Measurements from ENCODE around the gene COL25A1. TPM values are rescaled to one million over a fixed set of nuclear protein-coding genes. Genes with fewer than 3 reads are reported as not detected.
"Not testable (repeated sequence)": the region's sequence is repeated elsewhere in the genome, so short reads cannot be mapped to it uniquely, and the experiment has no call there.

The COL25A1 gene
- total RNA-seq, 4 donors from 2014 or later, result 0.06 to 0.53 (median 0.23) TPM

- TF ChIP-seq POLR2A (IDR thresholded peaks at IDR 0.05), result no peak
- TF ChIP-seq, protein P1, sequence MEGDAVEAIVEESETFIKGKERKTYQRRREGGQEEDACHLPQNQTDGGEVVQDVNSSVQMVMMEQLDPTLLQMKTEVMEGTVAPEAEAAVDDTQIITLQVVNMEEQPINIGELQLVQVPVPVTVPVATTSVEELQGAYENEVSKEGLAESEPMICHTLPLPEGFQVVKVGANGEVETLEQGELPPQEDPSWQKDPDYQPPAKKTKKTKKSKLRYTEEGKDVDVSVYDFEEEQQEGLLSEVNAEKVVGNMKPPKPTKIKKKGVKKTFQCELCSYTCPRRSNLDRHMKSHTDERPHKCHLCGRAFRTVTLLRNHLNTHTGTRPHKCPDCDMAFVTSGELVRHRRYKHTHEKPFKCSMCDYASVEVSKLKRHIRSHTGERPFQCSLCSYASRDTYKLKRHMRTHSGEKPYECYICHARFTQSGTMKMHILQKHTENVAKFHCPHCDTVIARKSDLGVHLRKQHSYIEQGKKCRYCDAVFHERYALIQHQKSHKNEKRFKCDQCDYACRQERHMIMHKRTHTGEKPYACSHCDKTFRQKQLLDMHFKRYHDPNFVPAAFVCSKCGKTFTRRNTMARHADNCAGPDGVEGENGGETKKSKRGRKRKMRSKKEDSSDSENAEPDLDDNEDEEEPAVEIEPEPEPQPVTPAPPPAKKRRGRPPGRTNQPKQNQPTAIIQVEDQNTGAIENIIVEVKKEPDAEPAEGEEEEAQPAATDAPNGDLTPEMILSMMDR (IDR thresholded peaks at IDR 0.05), result no peak
- DNase-seq, result no peak
- Histone ChIP-seq H3K4me3 (no peak overlapping the region), H3K36me3 (no peaks in the 10 kb centered on the region), H3K27ac (no peak overlapping the region), H3K9me3 (no peaks in the 10 kb centered on the region), H3K4me1 (no peaks in the 10 kb centered on the region), H3K27me3 (no peaks in the 10 kb centered on the region)
- intact Hi-C loops (cut with DNase I), result no loop called here
- WGBS, 2 donors, result 88 to 90% methylated on average over 2 of the region's 2 CpGs
Observed at GRCh38 chr4:109003964-109004363, 298.5 kb downstream of the COL25A1 start.

- no peak for TF ChIP-seq POLR2A (IDR thresholded peaks at IDR 0.05)
- TF ChIP-seq, protein P1 (IDR thresholded peaks at IDR 0.05), result no peak
Observed at GRCh38 chr4:108991551-108992328, 310.7 kb downstream of the COL25A1 start.

DNA sequence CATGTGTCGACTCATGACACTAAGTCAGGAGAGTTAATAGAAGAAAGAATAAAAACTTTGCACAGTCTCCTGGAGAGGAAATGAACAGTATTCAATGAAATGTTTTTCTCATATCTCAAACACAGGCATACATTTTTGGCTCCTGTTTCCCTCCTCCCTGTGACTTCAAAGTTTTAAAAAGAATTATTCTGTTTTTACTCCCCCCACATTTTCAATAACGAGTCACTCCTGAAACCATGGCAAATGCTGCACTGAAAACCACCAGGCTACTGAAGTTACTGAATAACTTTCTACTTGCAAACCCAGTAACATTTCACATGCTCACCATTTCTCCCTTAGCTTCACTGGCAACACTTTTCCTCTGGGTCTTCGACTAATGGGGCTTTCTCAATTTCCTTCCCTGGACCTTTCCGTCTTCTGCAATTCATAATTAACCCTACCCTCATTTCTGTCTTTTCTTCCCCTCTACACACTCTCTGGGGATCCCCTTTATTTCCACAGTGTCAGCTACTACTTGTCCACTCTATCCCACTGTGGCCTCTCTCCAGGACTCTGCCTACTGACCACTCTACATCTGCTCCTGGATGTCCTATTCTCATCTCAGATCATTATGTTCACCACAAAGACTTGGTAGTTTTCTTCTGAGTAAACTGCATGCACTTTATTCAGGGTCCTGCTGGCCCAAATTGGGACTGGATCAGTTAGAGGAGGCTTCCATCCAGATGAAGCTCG lies 313.8 kb downstream of the COL25A1 start:
- intact Hi-C loops (cut with DNase I), result no loop called here
- Histone ChIP-seq H3K27ac (no peak overlapping the region), H3K9me3 (no peaks in the 10 kb centered on the region), H3K4me1 (no peaks in the 10 kb centered on the region), H3K27me3 (no peaks in the 10 kb centered on the region), H3K36me3 (no peaks in the 10 kb centered on the region), H3K4me3 (no peak overlapping the region)
- no peak for DNase-seq
- WGBS, 2 donors, result 64 to 68% methylated on average over 4 of the region's 5 CpGs
- TF ChIP-seq, protein P1 (IDR thresholded peaks at IDR 0.05), result no peak
- TF ChIP-seq POLR2A (IDR thresholded peaks at IDR 0.05), result no peak

More at GRCh38 chr4:108991551-108992328, 310.7 kb downstream of the COL25A1 start:
- H3K27ac ChIP-seq, result no peak overlapping the region
- no peak for DNase-seq
- no peaks in the 10 kb centered on the region for H3K36me3 ChIP-seq
- 70 to 73% methylated on average over 5 of the region's 5 CpGs for WGBS, 2 donors
- H3K4me1 ChIP-seq, result no peaks in the 10 kb centered on the region
- intact Hi-C loops (cut with DNase I), result no loop called here
- H3K4me3 ChIP-seq, result no peak overlapping the region
- no peaks in the 10 kb centered on the region for H3K9me3 ChIP-seq
- H3K27me3 ChIP-seq, result no peaks in the 10 kb centered on the region

- H3K27ac ChIP-seq; intact Hi-C loops (cut with DNase I): not testable (repeated sequence)
Observed at GRCh38 chr4:108984495-108984894, 318.0 kb downstream of the COL25A1 start.

DNA sequence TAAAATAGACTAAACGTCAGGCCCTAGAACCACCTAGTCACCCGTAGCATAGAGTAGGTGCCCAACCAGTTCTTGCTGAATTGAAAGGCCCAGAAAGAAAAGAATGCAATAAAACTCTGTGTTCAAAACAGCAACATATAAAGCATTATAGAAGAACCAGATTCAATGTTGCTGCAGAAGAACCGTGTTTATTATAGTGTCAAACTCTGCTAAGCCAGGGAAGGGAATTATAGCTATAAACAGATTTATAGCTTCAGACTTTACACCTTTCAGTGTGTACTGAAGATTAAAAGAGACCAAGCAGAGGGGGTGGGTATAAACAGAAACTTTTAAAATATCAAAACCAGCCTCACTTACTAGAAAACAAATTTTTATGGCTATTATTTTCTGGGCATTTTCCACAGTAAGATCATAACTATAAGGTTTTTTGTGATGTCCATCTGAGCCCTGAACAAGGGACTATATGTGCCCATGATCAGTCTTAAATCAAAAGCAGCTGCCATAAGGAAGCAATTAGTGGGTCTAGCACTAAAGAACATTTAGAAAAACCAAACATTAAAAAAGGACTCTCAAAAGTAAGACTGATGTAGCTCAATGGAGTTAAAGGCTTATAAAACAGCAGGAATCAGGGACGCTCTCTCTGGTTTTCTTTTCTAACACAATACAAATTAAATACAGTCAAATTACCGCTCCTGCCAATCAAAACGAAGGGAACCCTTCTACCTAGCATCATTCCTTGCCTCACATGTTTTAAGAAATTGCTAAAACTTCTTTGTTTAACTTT lies 319.9 kb downstream of the COL25A1 start:
- intact Hi-C loops (cut with DNase I), result no loop called here
- Histone ChIP-seq H3K27me3 (no peaks in the 10 kb centered on the region), H3K4me1 (no peaks in the 10 kb centered on the region), H3K9me3 (no peaks in the 10 kb centered on the region), H3K4me3 (no peak overlapping the region), H3K36me3 (no peaks in the 10 kb centered on the region), H3K27ac (no peak overlapping the region)
- WGBS, 2 donors, result 71 to 80% methylated on average over 6 of the region's 6 CpGs
- TF ChIP-seq, protein P1 (IDR thresholded peaks at IDR 0.05), result no peak
- no peak for TF ChIP-seq POLR2A (IDR thresholded peaks at IDR 0.05)
- DNase-seq, result no peak

More at GRCh38 chr4:108984495-108984894, 318.0 kb downstream of the COL25A1 start:
- not testable (repeated sequence) for DNase-seq, H3K27me3 ChIP-seq, H3K4me3 ChIP-seq, H3K9me3 ChIP-seq, H3K36me3 ChIP-seq, H3K4me1 ChIP-seq
- 100% methylated on average over 2 of the region's 30 CpGs; no CpG with 5 or more reads in 1 of the 2 donors for WGBS, 2 donors
